Hematopoietic multipotent progenitor cell treated with erythropoietin and hydrocortisone succinate and interleukin-3 and kit ligand, for 4 days (in vitro differentiated cells): Measurements from ENCODE around the gene MMEL1.
A peak's percentile ranks its signal among the peaks of the same experiment; 100 is the strongest.

Experiments used
- DNase-seq: peaks from one replicate; pipeline ENCODE4 v3.0.0-alpha.2; 2015

Gene MMEL1

GRCh38 chr1:2604156-2604843 lies 28.5 kb downstream of the MMEL1 start:
- DNase-seq = no peak

- no peak for DNase-seq
Observed at GRCh38 chr1:2603521-2604155, 29.2 kb downstream of the MMEL1 start.

GRCh38 chr1:2602866-2603520 lies 29.8 kb downstream of the MMEL1 start:
- no peak for DNase-seq

- no peak for DNase-seq
Observed at GRCh38 chr1:2602311-2602835, 30.4 kb downstream of the MMEL1 start.

GRCh38 chr1:2601721-2602303 lies 31.0 kb downstream of the MMEL1 start:
- DNase-seq = no peak

GRCh38 chr1:2598329-2598931 lies 34.4 kb downstream of the MMEL1 start:
- no peak for DNase-seq

- no peak for DNase-seq
Observed at GRCh38 chr1:2597441-2598328, 35.1 kb downstream of the MMEL1 start.

GRCh38 chr1:2596530-2597333 lies 36.1 kb downstream of the MMEL1 start:
- no peak for DNase-seq

- DNase-seq = no peak
Observed at GRCh38 chr1:2595812-2596529, 36.8 kb downstream of the MMEL1 start.

- DNase-seq = no peak
Observed at GRCh38 chr1:2595261-2595811, 37.5 kb downstream of the MMEL1 start.

- DNase-seq = no peak
Observed at GRCh38 chr1:2594641-2595131, 38.1 kb downstream of the MMEL1 start.

- DNase-seq = no peak
Observed at GRCh38 chr1:2594001-2594640, 38.7 kb downstream of the MMEL1 start.

GRCh38 chr1:2593251-2593878 lies 39.5 kb downstream of the MMEL1 start:
- no peak for DNase-seq

GRCh38 chr1:2592672-2593071 lies 40.1 kb downstream of the MMEL1 start:
- DNase-seq = peak; percentile 52

GRCh38 chr1:2591581-2592261 lies 41.1 kb downstream of the MMEL1 start:
- DNase-seq = no peak

- no peak for DNase-seq
Observed at GRCh38 chr1:2591233-2591580, 41.6 kb downstream of the MMEL1 start.

GRCh38 chr1:2590233-2591141 lies 42.3 kb downstream of the MMEL1 start:
- DNase-seq = no peak
